ENCODE measurements around the gene IL10. TPM values are rescaled to one million over a fixed set of nuclear protein-coding genes. Genes with fewer than 3 reads are reported as not detected.

Gene IL10
- total and polyA plus RNA-seq, 7 donors = 1.6 to 16.8 (median 5.4) TPM

GRCh38 chr1:206722751-206723461 is 49.4 kb downstream of the IL10 start:
- 84 to 89% methylated on average over 17 of the region's 17 CpGs for WGBS, 2 donors
- Histone ChIP-seq H3K9me3 (no peaks in the 10 kb centered on the region), H3K27ac (peak overlapping the region in 2 of 4 donors; percentile 73 to 75), H3K4me3 (no peak overlapping the region), H3K27me3 (no peaks in the 10 kb centered on the region), H3K4me1 (peaks cover 0 to 88% (median 71%) of the 10 kb centered on the region in 4 donors), H3K36me3 (no peaks in the 10 kb centered on the region)
- no peak for TF ChIP-seq EP300 (IDR thresholded peaks at IDR 0.05)
- no peak for TF ChIP-seq POLR2A (IDR thresholded peaks at IDR 0.05)
- TF ChIP-seq POLR2AphosphoS5 (IDR thresholded peaks at IDR 0.05) = no peak
- no peak for TF ChIP-seq CTCF (IDR thresholded peaks at IDR 0.05)
- peak; percentile 63 for DNase-seq
- intact Hi-C loops (cut with DNase I) = no loop called here

GRCh38 chr1:206721454-206721853 is 50.8 kb downstream of the IL10 start:
- Histone ChIP-seq H3K4me1 (peaks cover 0 to 88% (median 73%) of the 10 kb centered on the region in 4 donors), H3K27me3 (no peaks in the 10 kb centered on the region), H3K27ac (no peak overlapping the region), H3K9me3 (no peaks in the 10 kb centered on the region), H3K4me3 (no peak overlapping the region), H3K36me3 (no peaks in the 10 kb centered on the region)
- intact Hi-C loops (cut with DNase I) = no loop called here
- 82 to 90% methylated on average over 1 of the region's 1 CpG for WGBS, 2 donors
- no peak for DNase-seq
- TF ChIP-seq EP300 (IDR thresholded peaks at IDR 0.05) = no peak
- TF ChIP-seq CTCF (IDR thresholded peaks at IDR 0.05) = no peak
- no peak for TF ChIP-seq POLR2A (IDR thresholded peaks at IDR 0.05)
- TF ChIP-seq POLR2AphosphoS5 (IDR thresholded peaks at IDR 0.05) = no peak

GRCh38 chr1:206719169-206719839 is 53.0 kb downstream of the IL10 start:
- 80 to 87% methylated on average over 10 of the region's 10 CpGs for WGBS, 2 donors
- DNase-seq = no peak
- Histone ChIP-seq H3K4me3 (no peak overlapping the region), H3K9me3 (no peaks in the 10 kb centered on the region), H3K4me1 (peaks cover 0 to 88% (median 73%) of the 10 kb centered on the region in 4 donors), H3K27me3 (no peaks in the 10 kb centered on the region), H3K36me3 (no peaks in the 10 kb centered on the region), H3K27ac (peak overlapping the region in 2 of 4 donors; percentile 1 to 31)
- intact Hi-C loops (cut with DNase I) = loop anchor here (5.0 kb wide), 2 partner anchors 47 to 82 kb away; partner anchors contain the start of gene DYRK3
- TF ChIP-seq POLR2AphosphoS5 (IDR thresholded peaks at IDR 0.05) (no peak), CTCF (IDR thresholded peaks at IDR 0.05) (no peak), EP300 (IDR thresholded peaks at IDR 0.05) (no peak), POLR2A (IDR thresholded peaks at IDR 0.05) (no peak)

- no peak overlapping the region for H3K4me3 ChIP-seq
- no peak for DNase-seq
- H3K27ac ChIP-seq = peak overlapping the region in 2 of 4 donors; percentile 85 to 88
- WGBS, 2 donors = 87 to 89% methylated on average over 1 of the region's 1 CpG
- intact Hi-C loops (cut with DNase I) = loop anchor here (5.0 kb wide), 2 partner anchors 45 to 80 kb away; partner anchors contain the start of gene DYRK3
- H3K27me3 ChIP-seq = no peaks in the 10 kb centered on the region
- no peaks in the 10 kb centered on the region for H3K36me3 ChIP-seq
- TF ChIP-seq POLR2A (IDR thresholded peaks at IDR 0.05) (no peak), EP300 (IDR thresholded peaks at IDR 0.05) (no peak), CTCF (IDR thresholded peaks at IDR 0.05) (no peak), POLR2AphosphoS5 (IDR thresholded peaks at IDR 0.05) (no peak)
- H3K4me1 ChIP-seq = peaks cover 0 to 88% (median 72%) of the 10 kb centered on the region in 4 donors
- H3K9me3 ChIP-seq = no peaks in the 10 kb centered on the region
Measured at GRCh38 chr1:206717674-206717989, 54.7 kb downstream of the IL10 start.

Small RNA genes within 50 kb of the gene (small RNA-seq; reads per million reads assigned to genes)
- gene RF00019 = 0 reads per million in 3 donors

Other genes with a start within 250 kb of the IL10 start
- 10 to 100 TPM; 43.3 to 59.6 (median 54.8) TPM for gene EIF2D, start 160.0 kb downstream of the IL10 start, total RNA-seq
- gene EIF2D, start 160.0 kb downstream of the IL10 start, polyA plus RNA-seq = 10 to 100 TPM; 27.0 to 41.7 (median 29.4) TPM
- gene DYRK3, start 137.0 kb downstream of the IL10 start, total RNA-seq = 1 to 10 TPM; 3.2 to 7.8 (median 6.2) TPM
- 1 to 10 TPM in 1 of 3 donors, under 1 TPM in 2; 0.60 to 1.3 (median 0.92) TPM for gene DYRK3, start 137.0 kb downstream of the IL10 start, polyA plus RNA-seq
- 10 to 100 TPM; 32.1 to 61.4 (median 40.5) TPM for gene MAPKAPK2, start 87.6 kb downstream of the IL10 start, total RNA-seq
- 10 to 100 TPM; 37.8 to 55.5 (median 39.3) TPM for gene MAPKAPK2, start 87.6 kb downstream of the IL10 start, polyA plus RNA-seq
- gene IL19, start 1.7 kb downstream of the IL10 start, total RNA-seq = not detected
- under 1 TPM in 1 of 3 donors, not detected in 2; 0.10 TPM for gene IL19, start 1.7 kb downstream of the IL10 start, polyA plus RNA-seq
- gene IL20, start 93.1 kb upstream of the IL10 start, total RNA-seq = not detected
- gene IL20, start 93.1 kb upstream of the IL10 start, polyA plus RNA-seq = not detected
- gene IL24, start 124.9 kb upstream of the IL10 start, total RNA-seq = not detected
- under 1 TPM in 2 of 3 donors, not detected in 1; 0.36 to 0.46 TPM for gene IL24, start 124.9 kb upstream of the IL10 start, polyA plus RNA-seq
- gene FCMR, start 149.4 kb upstream of the IL10 start, total RNA-seq = 1 to 10 TPM in 2 of 4 donors, under 1 TPM in 1, not detected in 1; 0.49 to 1.5 (median 1.1) TPM
- 100 to 1,000 TPM in 1 of 3 donors, 1 to 10 TPM in 2; 1.8 to 111 (median 3.5) TPM for gene FCMR, start 149.4 kb upstream of the IL10 start, polyA plus RNA-seq
- gene PIGR, start 174.0 kb upstream of the IL10 start, total RNA-seq = 1 to 10 TPM in 2 of 4 donors, under 1 TPM in 1, not detected in 1; 0.16 to 9.3 (median 8.6) TPM
- gene PIGR, start 174.0 kb upstream of the IL10 start, polyA plus RNA-seq = 1,000 to 10,000 TPM in 1 of 3 donors, 100 to 1,000 TPM in 2; 163 to 3,648 (median 569) TPM
- not detected for gene FCAMR, start 198.0 kb upstream of the IL10 start, total RNA-seq
- 1 to 10 TPM in 1 of 3 donors, not detected in 2; 1.5 TPM for gene FCAMR, start 198.0 kb upstream of the IL10 start, polyA plus RNA-seq

Data from sigmoid colon (tissue), 7 donors.